DOHH2 (cell line): ENCODE data around the gene PAX2.

Source experiments
- CTCF ChIP-seq: fragments of 200-600 bp; sonication (generic); IDR thresholded peaks from one replicate; pipeline ENCODE4 v1.5.1; 2014; ENCODE audit warnings: antibody characterized with exemption, mild to moderate bottlenecking, low read depth, low read length; ENCODE audit not compliant: poor library complexity, severe bottlenecking
- EZH2phosphoT487 ChIP-seq: fragments of 200-600 bp; sonication (generic); IDR thresholded peaks from 2 replicates; pipeline ENCODE4 v1.6.1; 2017; ENCODE audit warnings: borderline replicate concordance, mild to moderate bottlenecking, antibody characterized with exemption, low read length, moderate library complexity, mixed read lengths

GRCh38 chr10:100827819-100828737, 82.7 kb downstream of the PAX2 start:
- TF ChIP-seq CTCF (no peak), EZH2phosphoT487 (no peak)
